PC-3 (cell line): Measurements from ENCODE around the gene ZNF573. TPM values are rescaled to one million over a fixed set of nuclear protein-coding genes. Genes with fewer than 3 reads are reported as not detected.
A peak's percentile ranks its signal among the peaks of the same experiment; 100 is the strongest.
"Not testable (repeated sequence)": the region's sequence is repeated elsewhere in the genome, so short reads cannot be mapped to it uniquely, and the experiment has no call there.

ENCODE experiments used
- ATAC-seq: fragments of 200-7000 bp; cut with Tn5 transposase; 2 replicates; pipeline ENCODE4 v1.9.1; 2020; ENCODE audit warnings: mild to moderate bottlenecking, moderate library complexity
- BruUV-seq: library from RNA; stranded (reverse); fragments of 400-500 nt; replicated peaks from 2 replicates; lab custom pipeline; 2021; lab: Mats Ljungman, UMichigan
- CTCF ChIA-PET: fragments of 300-600 bp; sonication (Branson Sonifier 250); formaldehyde crosslinking; loops from one replicate; lab custom pipeline; 2022; ENCODE audit warnings: antibody characterized with exemption; lab: Charles Lee
- POLR2A ChIA-PET: fragments of 300-600 bp; sonication (Branson Sonifier 250); formaldehyde crosslinking; loops from one replicate; lab custom pipeline; 2022; ENCODE audit warnings: antibody characterized with exemption; ENCODE audit not compliant: unreplicated experiment; lab: Charles Lee
- DNase-seq: peaks from one replicate; pipeline ENCODE4 v3.0.0-alpha.2; 2015
- H2AFZ ChIP-seq: fragments of 300-600 bp; sonication (generic); 2 replicates; pipeline ENCODE4 v1.6.0; 2016; ENCODE audit warnings: antibody characterized with exemption, low read length
- H3F3A ChIP-seq: fragments of 300-600 bp; sonication (generic); one replicate; pipeline ENCODE4 v1.6.0; 2017; ENCODE audit warnings: antibody characterized with exemption, low read length, control low read depth, mild to moderate bottlenecking; ENCODE audit not compliant: unreplicated experiment
- H3K27ac ChIP-seq: fragments of 300-600 bp; sonication (generic); 2 replicates; pipeline ENCODE4 v1.5.1; 2016; ENCODE audit warnings: mild to moderate bottlenecking, low read length
- H3K27me3 ChIP-seq: fragments of 300-600 bp; sonication (generic); 2 replicates; pipeline ENCODE4 v1.6.1; 2016; ENCODE audit warnings: low read length, mixed read lengths
- H3K36me3 ChIP-seq: fragments of 300-600 bp; sonication (generic); 2 replicates; pipeline ENCODE4 v1.6.1; 2016; ENCODE audit warnings: low read depth, mixed run types, low read length, mixed read lengths
- H3K4me1 ChIP-seq: fragments of 300-600 bp; sonication (generic); 2 replicates; pipeline ENCODE4 v1.5.1; 2016; ENCODE audit warnings: low read length; ENCODE audit not compliant: insufficient read depth
- H3K4me2 ChIP-seq: fragments of 300-600 bp; sonication (generic); 2 replicates; pipeline ENCODE4 v1.6.0; 2016; ENCODE audit warnings: low read length
- H3K4me3 ChIP-seq: fragments of 300-600 bp; sonication (generic); 2 replicates; pipeline ENCODE4 v1.5.1; 2016; ENCODE audit warnings: mild to moderate bottlenecking, low read length, mixed read lengths
- H3K79me2 ChIP-seq: fragments of 300-600 bp; sonication (generic); 2 replicates; pipeline ENCODE4 v1.6.1; 2017; ENCODE audit warnings: low read length, mixed read lengths
- H3K9ac ChIP-seq: fragments of 300-600 bp; sonication (generic); 2 replicates; pipeline ENCODE4 v1.6.0; 2016; ENCODE audit warnings: mild to moderate bottlenecking, low read length
- H3K9me2 ChIP-seq: fragments of 300-600 bp; sonication (generic); replicated peaks from 2 replicates; pipeline ENCODE4 v1.6.1; 2016; ENCODE audit warnings: mixed run types, low read length, mixed read lengths
- H3K9me3 ChIP-seq: fragments of 300-600 bp; sonication (generic); 2 replicates; pipeline ENCODE4 v1.6.1; 2016; ENCODE audit warnings: low read length, mixed read lengths
- H4K20me1 ChIP-seq: fragments of 300-600 bp; sonication (generic); 2 replicates; pipeline ENCODE4 v1.6.1; 2016; ENCODE audit warnings: low read length, mixed read lengths
- EZH2 ChIP-seq: fragments of 300-600 bp; sonication (generic); IDR thresholded peaks from one replicate; pipeline ENCODE4 v1.6.1; 2017; ENCODE audit warnings: antibody characterized with exemption, mild to moderate bottlenecking, low read length; ENCODE audit not compliant: unreplicated experiment
- EZH2phosphoT487 ChIP-seq: fragments of 300-600 bp; sonication (generic); IDR thresholded peaks from 2 replicates; pipeline ENCODE4 v1.6.1; 2018; ENCODE audit warnings: mild to moderate bottlenecking, antibody characterized with exemption, low read length, borderline replicate concordance
- intact Hi-C: fragments of 100-400 bp; cut with micrococcal nuclease; formaldehyde crosslinking; loops from 2 replicates; pipeline ENCODE4 v1.9.0; 2023
- total RNA-seq: library from RNA; depleted of rRNA; stranded (reverse); fragments of >200 nt; gene quantifications from 2 replicates; pipeline ENCODE4 v1.2.3, GENCODE V29; 2014
- TF ChIP-seq, protein P1 (sequence below): fragments of 300-600 bp; sonication (generic); conservative IDR thresholded peaks from 2 replicates; pipeline ENCODE4 v1.5.1; 2017; ENCODE audit warnings: antibody characterized with exemption, low read depth, mild to moderate bottlenecking, low read length

The ZNF573 gene
- total RNA-seq, 1 experiment from 2014 or later = 2.0 TPM

GRCh38 chr19:37763488-37763887 is 15.9 kb downstream of the ZNF573 start:
- ATAC-seq = no peak

DNA sequence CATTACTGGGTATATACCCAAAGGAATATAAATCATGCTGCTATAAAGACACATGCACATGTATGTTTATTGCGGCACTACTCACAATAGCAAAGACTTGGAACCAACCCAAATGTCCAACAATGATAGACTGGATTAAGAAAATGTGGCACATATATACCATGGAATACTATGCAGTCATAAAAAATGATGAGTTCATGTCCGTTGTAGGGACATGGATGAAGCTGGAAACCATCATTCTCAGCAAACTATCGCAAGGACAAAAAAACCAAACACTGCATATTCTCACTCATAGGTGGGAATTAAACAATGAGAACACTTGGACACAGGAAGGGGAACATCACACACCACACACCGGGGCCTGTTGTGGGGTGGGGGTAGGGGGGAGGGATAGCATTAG is 21.7 kb downstream of the ZNF573 start:
- H4K20me1 ChIP-seq, H3K4me3 ChIP-seq, H3K9ac ChIP-seq, H3F3A ChIP-seq, H3K4me1 ChIP-seq, H3K27ac ChIP-seq, H3K9me3 ChIP-seq, CTCF ChIA-PET, POLR2A ChIA-PET, H3K4me2 ChIP-seq, H3K36me3 ChIP-seq, DNase-seq, H3K27me3 ChIP-seq, H2AFZ ChIP-seq, H3K79me2 ChIP-seq, H3K9me2 ChIP-seq, BruUV-seq, ATAC-seq, intact Hi-C loops: not testable (repeated sequence)

More at GRCh38 chr19:37763488-37763887, 15.9 kb downstream of the ZNF573 start:
- CTCF ChIA-PET = no interaction called here
- intact Hi-C loops = no loop called here
- no peaks in the 10 kb centered on the region for H3K9me2 ChIP-seq
- no peaks in the 10 kb centered on the region for H3K79me2 ChIP-seq
- BruUV-seq = no TSS peak
- no peak overlapping the region for H3K4me3 ChIP-seq
- H3K4me2 ChIP-seq = no peak overlapping the region
- no peaks in the 10 kb centered on the region for H3K27me3 ChIP-seq
- no peaks in the 10 kb centered on the region for H3F3A ChIP-seq
- H3K9me3 ChIP-seq = no peaks in the 10 kb centered on the region
- H2AFZ ChIP-seq = no peak overlapping the region
- DNase-seq = peak; percentile 35
- H3K36me3 ChIP-seq = no peaks in the 10 kb centered on the region
- H3K27ac ChIP-seq = no peak overlapping the region
- H4K20me1 ChIP-seq = no peaks in the 10 kb centered on the region
- POLR2A ChIA-PET = no interaction called here
- TF ChIP-seq, protein P1, sequence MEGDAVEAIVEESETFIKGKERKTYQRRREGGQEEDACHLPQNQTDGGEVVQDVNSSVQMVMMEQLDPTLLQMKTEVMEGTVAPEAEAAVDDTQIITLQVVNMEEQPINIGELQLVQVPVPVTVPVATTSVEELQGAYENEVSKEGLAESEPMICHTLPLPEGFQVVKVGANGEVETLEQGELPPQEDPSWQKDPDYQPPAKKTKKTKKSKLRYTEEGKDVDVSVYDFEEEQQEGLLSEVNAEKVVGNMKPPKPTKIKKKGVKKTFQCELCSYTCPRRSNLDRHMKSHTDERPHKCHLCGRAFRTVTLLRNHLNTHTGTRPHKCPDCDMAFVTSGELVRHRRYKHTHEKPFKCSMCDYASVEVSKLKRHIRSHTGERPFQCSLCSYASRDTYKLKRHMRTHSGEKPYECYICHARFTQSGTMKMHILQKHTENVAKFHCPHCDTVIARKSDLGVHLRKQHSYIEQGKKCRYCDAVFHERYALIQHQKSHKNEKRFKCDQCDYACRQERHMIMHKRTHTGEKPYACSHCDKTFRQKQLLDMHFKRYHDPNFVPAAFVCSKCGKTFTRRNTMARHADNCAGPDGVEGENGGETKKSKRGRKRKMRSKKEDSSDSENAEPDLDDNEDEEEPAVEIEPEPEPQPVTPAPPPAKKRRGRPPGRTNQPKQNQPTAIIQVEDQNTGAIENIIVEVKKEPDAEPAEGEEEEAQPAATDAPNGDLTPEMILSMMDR = no peak
- TF ChIP-seq EZH2 (no peak), EZH2phosphoT487 (no peak)
- H3K4me1 ChIP-seq = no peaks in the 10 kb centered on the region
- H3K9ac ChIP-seq = no peak overlapping the region

GRCh38 chr19:37738371-37738770 is 41.0 kb downstream of the ZNF573 start:
- no peak overlapping the region for H3K4me2 ChIP-seq
- no peak overlapping the region for H3K9ac ChIP-seq
- H3K9me3 ChIP-seq = peaks cover 12% of the 10 kb centered on the region
- DNase-seq (no peak), ATAC-seq (no peak)
- ChIA-PET POLR2A (no interaction called here), CTCF (no interaction called here)
- no peaks in the 10 kb centered on the region for H3K79me2 ChIP-seq
- peaks cover 18% of the 10 kb centered on the region for H3K36me3 ChIP-seq
- BruUV-seq = no TSS peak
- no peaks in the 10 kb centered on the region for H3K27me3 ChIP-seq
- H4K20me1 ChIP-seq = no peaks in the 10 kb centered on the region
- no peaks in the 10 kb centered on the region for H3K9me2 ChIP-seq
- TF ChIP-seq, protein P1 = no peak
- TF ChIP-seq EZH2 (no peak), EZH2phosphoT487 (no peak)
- no peaks in the 10 kb centered on the region for H3K4me1 ChIP-seq
- no peak overlapping the region for H3K4me3 ChIP-seq
- intact Hi-C loops = no loop called here
- H3F3A ChIP-seq = no peaks in the 10 kb centered on the region
- H2AFZ ChIP-seq = no peak overlapping the region
- H3K27ac ChIP-seq = no peak overlapping the region
